HG02938 (cell line): ENCODE results near the gene OTOP2.
"Not testable (repeated sequence)": the region's sequence is repeated elsewhere in the genome, so short reads cannot be mapped to it uniquely, and the experiment has no call there.

ENCODE experiments used
- ATAC-seq: cut with Tn5 transposase; IDR thresholded peaks from one replicate; pipeline ENCODE4 v1.9.1; 2021; ENCODE audit warnings: mild to moderate bottlenecking, moderate library complexity; ENCODE audit not compliant: unreplicated experiment

OTOP2 gene

GRCh38 chr17:74900208-74900607 is 23.9 kb upstream of the OTOP2 start:
- ATAC-seq, result no peak

- ATAC-seq, result no peak
Measured at GRCh38 chr17:74901353-74902135, 22.5 kb upstream of the OTOP2 start.

GRCh38 chr17:74903034-74903433 is 21.0 kb upstream of the OTOP2 start:
- no peak for ATAC-seq

GRCh38 chr17:74903671-74904070 is 20.4 kb upstream of the OTOP2 start:
- no peak for ATAC-seq

- no peak for ATAC-seq
Measured at GRCh38 chr17:74904687-74905409, 19.2 kb upstream of the OTOP2 start.

- ATAC-seq, result not testable (repeated sequence)
Measured at GRCh38 chr17:74906214-74906793, 17.8 kb upstream of the OTOP2 start.

- ATAC-seq, result no peak
Measured at GRCh38 chr17:74907012-74907411, 17.1 kb upstream of the OTOP2 start.

GRCh38 chr17:74909097-74909496 is 15.0 kb upstream of the OTOP2 start:
- ATAC-seq, result not testable (repeated sequence)

- ATAC-seq, result not testable (repeated sequence)
Measured at GRCh38 chr17:74911423-74911822, 12.7 kb upstream of the OTOP2 start.

GRCh38 chr17:74916136-74916850 is 7.8 kb upstream of the OTOP2 start:
- no peak for ATAC-seq

GRCh38 chr17:74916851-74917199 is 7.2 kb upstream of the OTOP2 start:
- no peak for ATAC-seq

GRCh38 chr17:74917430-74917829 is 6.6 kb upstream of the OTOP2 start:
- ATAC-seq, result no peak

GRCh38 chr17:74918906-74919305 is 5.2 kb upstream of the OTOP2 start:
- ATAC-seq, result no peak

GRCh38 chr17:74919440-74920305 is 4.4 kb upstream of the OTOP2 start:
- ATAC-seq, result no peak

- ATAC-seq, result no peak
Measured at GRCh38 chr17:74920306-74920620, 3.8 kb upstream of the OTOP2 start.

GRCh38 chr17:74920642-74921025 is 3.4 kb upstream of the OTOP2 start:
- no peak for ATAC-seq

- ATAC-seq, result no peak
Measured at GRCh38 chr17:74921026-74921681, 2.9 kb upstream of the OTOP2 start.

- ATAC-seq, result no peak
Measured at GRCh38 chr17:74921769-74922168, 2.3 kb upstream of the OTOP2 start.

- no peak for ATAC-seq
Measured at GRCh38 chr17:74922172-74922571, 1.9 kb upstream of the OTOP2 start.
